Esophagus (tissue), 2 donors: ENCODE results near the gene LRRC17. TPM values are rescaled to one million over a fixed set of nuclear protein-coding genes. Genes with fewer than 3 reads are reported as not detected.

Experiments used
- H3K27ac ChIP-seq, 2 donors: one replicate each; pipeline ENCODE4 v1.5.1; 2013; ENCODE audit warnings: low read depth in 2 of 2, mild to moderate bottlenecking in 2 of 2, inconsistent platforms in 1 of 2, low read length in 1 of 2, moderate library complexity in 1 of 2
- H3K27me3 ChIP-seq, 2 donors: one replicate each; pipeline ENCODE4 v1.6.1; 2013; ENCODE audit warnings: low read length in 2 of 2, control low read depth in 1 of 2, mild to moderate bottlenecking in 1 of 2; ENCODE audit not compliant: insufficient read depth in 2 of 2, control insufficient read depth in 1 of 2
- H3K36me3 ChIP-seq, 2 donors: one replicate each; pipeline ENCODE4 v1.6.1; 2013; ENCODE audit warnings: low read length in 1 of 2; ENCODE audit not compliant: control insufficient read depth in 2 of 2, insufficient read depth in 2 of 2
- H3K4me1 ChIP-seq, 2 donors: one replicate each; pipeline ENCODE4 v1.6.1; 2013; ENCODE audit warnings: low read length in 1 of 2; ENCODE audit not compliant: control insufficient read depth in 2 of 2, insufficient read depth in 2 of 2
- H3K4me3 ChIP-seq, 2 donors: one replicate each; pipeline ENCODE4 v1.5.1; 2013; ENCODE audit warnings: low read length in 2 of 2, mild to moderate bottlenecking in 2 of 2, low read depth in 1 of 2, moderate library complexity in 1 of 2
- H3K9me3 ChIP-seq, 2 donors: one replicate each; pipeline ENCODE4 v1.6.1; 2013; ENCODE audit warnings: mild to moderate bottlenecking in 2 of 2, low read depth in 1 of 2, low read length in 1 of 2, moderate library complexity in 1 of 2; ENCODE audit not compliant: control insufficient read depth in 2 of 2, insufficient read depth in 1 of 2
- WGBS, 2 donors: extraction: QIAGEN DNeasy Blood & Tissue Kit; methylation state at CpG; one replicate each; pipeline ENCODE4 v1.1.7; 2013; 5-methylcytosine and 5-hydroxymethylcytosine counted together
- polyA plus RNA-seq, 2 donors: library from polyadenylated mRNA; stranded (reverse); fragments of 200-250 nt; gene quantifications; one replicate each; pipeline ENCODE4 v1.2.3, GENCODE V29; 2013
- donor health status: healthy with polysubstance abuse.
- donor health status: Bipolar disorder and iron deficiency.

Gene LRRC17
- polyA plus RNA-seq, 2 donors: 0.26 to 0.27 TPM

- Histone ChIP-seq H3K9me3 (no peaks in the 10 kb centered on the region), H3K4me3 (no peak overlapping the region), H3K27ac (no peak overlapping the region)
Observed at GRCh38 chr7:102979670-102980069, 66.9 kb downstream of the LRRC17 start.

GRCh38 chr7:102981451-102981850 is 68.7 kb downstream of the LRRC17 start:
- H3K4me1 ChIP-seq: no peaks in the 10 kb centered on the region
- H3K27me3 ChIP-seq: no peaks in the 10 kb centered on the region
- no peaks in the 10 kb centered on the region for H3K36me3 ChIP-seq
- 88 to 91% methylated on average over 2 of the region's 2 CpGs for WGBS, 2 donors
- no peak overlapping the region for H3K4me3 ChIP-seq
- H3K27ac ChIP-seq: no peak overlapping the region
- no peaks in the 10 kb centered on the region for H3K9me3 ChIP-seq

More at GRCh38 chr7:102979670-102980069, 66.9 kb downstream of the LRRC17 start:
- H3K4me1 ChIP-seq: no peaks in the 10 kb centered on the region
- H3K36me3 ChIP-seq: no peaks in the 10 kb centered on the region
- H3K27me3 ChIP-seq: no peaks in the 10 kb centered on the region

GRCh38 chr7:102982235-102982634 is 69.4 kb downstream of the LRRC17 start:
- Histone ChIP-seq H3K9me3 (no peaks in the 10 kb centered on the region), H3K4me1 (no peaks in the 10 kb centered on the region), H3K36me3 (no peaks in the 10 kb centered on the region), H3K27me3 (no peaks in the 10 kb centered on the region), H3K4me3 (no peak overlapping the region), H3K27ac (no peak overlapping the region)
- 60 to 81% methylated on average over 1 of the region's 1 CpG for WGBS, 2 donors

GRCh38 chr7:102983602-102984001 is 70.8 kb downstream of the LRRC17 start:
- H3K27me3 ChIP-seq: no peaks in the 10 kb centered on the region
- no peaks in the 10 kb centered on the region for H3K4me1 ChIP-seq
- 79 to 82% methylated on average over 7 of the region's 7 CpGs for WGBS, 2 donors
- H3K9me3 ChIP-seq: no peaks in the 10 kb centered on the region
- no peak overlapping the region for H3K4me3 ChIP-seq
- no peak overlapping the region for H3K27ac ChIP-seq
- no peaks in the 10 kb centered on the region for H3K36me3 ChIP-seq

- Histone ChIP-seq H3K27me3 (no peaks in the 10 kb centered on the region), H3K36me3 (no peaks in the 10 kb centered on the region), H3K4me1 (no peaks in the 10 kb centered on the region), H3K4me3 (no peak overlapping the region), H3K9me3 (no peaks in the 10 kb centered on the region), H3K27ac (no peak overlapping the region)
Observed at GRCh38 chr7:102985176-102985783, 72.5 kb downstream of the LRRC17 start.

GRCh38 chr7:102988088-102988487 is 75.3 kb downstream of the LRRC17 start:
- Histone ChIP-seq H3K4me1 (peaks cover 0 to 2% of the 10 kb centered on the region in 2 donors), H3K4me3 (no peak overlapping the region), H3K36me3 (no peaks in the 10 kb centered on the region), H3K27ac (no peak overlapping the region), H3K27me3 (no peaks in the 10 kb centered on the region), H3K9me3 (no peaks in the 10 kb centered on the region)
- WGBS, 2 donors: 93 to 94% methylated on average over 2 of the region's 2 CpGs

- Histone ChIP-seq H3K27me3 (no peaks in the 10 kb centered on the region), H3K27ac (no peak overlapping the region), H3K4me1 (peaks cover 0 to 2% of the 10 kb centered on the region in 2 donors), H3K9me3 (no peaks in the 10 kb centered on the region), H3K36me3 (no peaks in the 10 kb centered on the region), H3K4me3 (no peak overlapping the region)
- WGBS, 2 donors: 77 to 82% methylated on average over 6 of the region's 6 CpGs
Observed at GRCh38 chr7:102988631-102989560, 76.1 kb downstream of the LRRC17 start.

- Histone ChIP-seq H3K27me3 (no peaks in the 10 kb centered on the region), H3K4me1 (peaks cover 0 to 2% of the 10 kb centered on the region in 2 donors), H3K27ac (no peak overlapping the region), H3K36me3 (no peaks in the 10 kb centered on the region), H3K9me3 (no peaks in the 10 kb centered on the region), H3K4me3 (no peak overlapping the region)
- WGBS, 2 donors: 71 to 90% methylated on average over 2 of the region's 2 CpGs
Observed at GRCh38 chr7:102990642-102991041, 77.8 kb downstream of the LRRC17 start.

- Histone ChIP-seq H3K36me3 (no peaks in the 10 kb centered on the region), H3K4me1 (peaks cover 0 to 2% of the 10 kb centered on the region in 2 donors), H3K9me3 (no peaks in the 10 kb centered on the region), H3K27me3 (no peaks in the 10 kb centered on the region), H3K27ac (no peak overlapping the region), H3K4me3 (no peak overlapping the region)
Observed at GRCh38 chr7:102991077-102991539, 78.3 kb downstream of the LRRC17 start.
